SKM-1 (cell line): Measurements from ENCODE around the gene STAMBP.
A peak's percentile ranks its signal among the peaks of the same experiment; 100 is the strongest.
"Not testable (repeated sequence)": the region's sequence is repeated elsewhere in the genome, so short reads cannot be mapped to it uniquely, and the experiment has no call there.

Experiments
- DNase-seq: peaks from one replicate; lab custom pipeline; 2025; ENCODE audit not compliant: unreplicated experiment; lab: John Stamatoyannopoulos, UW

STAMBP gene

DNA sequence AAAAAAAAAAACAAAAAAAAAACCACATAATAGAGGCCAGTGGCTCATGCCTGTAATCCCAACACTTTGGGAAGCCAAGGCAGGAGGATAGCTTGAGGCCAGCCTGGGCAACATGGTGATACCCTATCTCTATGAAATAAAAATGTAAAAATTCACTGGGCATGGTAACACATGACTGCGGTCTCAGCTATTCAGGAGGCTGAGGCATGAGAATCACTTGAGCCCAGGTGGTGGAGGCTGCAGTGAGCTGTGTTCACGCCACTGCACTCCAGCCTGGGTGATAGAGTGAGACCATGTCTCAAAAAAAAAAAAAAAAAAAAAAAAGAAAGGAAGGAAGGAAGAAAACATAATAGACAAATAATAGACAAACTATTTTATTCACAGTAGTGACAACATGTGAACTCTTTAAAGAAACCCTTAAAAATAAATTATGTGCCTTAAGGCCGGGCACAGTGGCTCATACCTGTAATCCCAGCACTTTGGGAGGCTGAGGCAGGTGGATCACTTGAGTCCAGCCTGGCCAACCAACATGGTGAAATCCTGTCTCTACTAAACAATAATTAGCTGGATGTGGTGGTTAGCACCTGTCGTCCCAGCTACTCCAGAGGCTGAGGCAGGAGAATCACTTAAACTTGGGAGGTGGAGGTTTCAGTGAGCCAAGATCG is 75.3 kb downstream of the STAMBP start:
- DNase-seq: not testable (repeated sequence)

DNA sequence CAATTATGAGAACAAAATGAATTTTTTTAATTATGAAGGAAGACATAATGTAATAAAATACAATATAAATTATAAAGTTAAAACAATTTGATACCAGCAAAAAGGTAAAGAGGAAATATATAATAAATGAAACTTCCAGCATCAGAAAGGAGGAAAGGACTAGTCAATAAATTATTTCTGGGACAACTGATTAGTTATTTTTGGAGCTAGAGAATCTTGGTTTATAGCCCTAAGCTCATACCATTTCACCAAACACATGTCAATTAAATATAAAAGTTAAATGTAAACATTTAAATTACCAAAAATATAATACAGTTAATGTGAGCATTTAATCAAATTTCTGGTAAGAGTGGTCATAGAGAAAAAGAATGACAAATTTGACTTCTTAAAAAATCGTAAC is 76.2 kb downstream of the STAMBP start:
- no peak for DNase-seq

DNA sequence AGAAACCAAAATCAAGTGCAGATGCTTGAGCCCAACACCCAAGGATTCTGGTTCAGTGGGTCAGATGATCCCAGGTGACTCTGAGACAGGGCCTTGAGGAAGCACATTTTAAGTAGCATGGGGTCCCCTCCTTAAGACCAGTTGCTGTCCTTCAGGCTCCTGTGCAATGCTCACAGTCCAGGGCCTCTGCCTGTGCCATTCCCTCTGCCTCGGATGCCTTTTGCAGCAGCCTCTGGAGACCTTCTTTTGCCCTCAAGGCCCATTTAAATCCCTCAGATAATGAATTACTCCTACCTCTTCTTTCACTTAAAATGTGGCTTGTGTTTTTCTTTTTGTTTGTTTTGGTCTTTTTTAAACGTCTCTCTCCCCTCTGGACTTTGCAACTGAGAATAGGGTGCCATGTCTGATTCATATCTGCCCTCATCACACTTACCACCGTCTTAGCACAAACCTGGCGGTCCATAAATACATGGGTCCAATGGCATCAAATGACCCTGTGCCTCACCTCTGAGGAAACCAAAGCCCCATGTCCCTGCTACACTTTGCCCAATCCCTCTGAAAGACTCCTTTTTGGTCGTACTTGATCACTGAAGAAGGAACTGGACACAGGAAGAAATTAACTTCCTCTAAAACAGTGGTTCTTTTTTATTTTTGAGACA is 78.2 kb downstream of the STAMBP start:
- peak; percentile 16 for DNase-seq

DNA sequence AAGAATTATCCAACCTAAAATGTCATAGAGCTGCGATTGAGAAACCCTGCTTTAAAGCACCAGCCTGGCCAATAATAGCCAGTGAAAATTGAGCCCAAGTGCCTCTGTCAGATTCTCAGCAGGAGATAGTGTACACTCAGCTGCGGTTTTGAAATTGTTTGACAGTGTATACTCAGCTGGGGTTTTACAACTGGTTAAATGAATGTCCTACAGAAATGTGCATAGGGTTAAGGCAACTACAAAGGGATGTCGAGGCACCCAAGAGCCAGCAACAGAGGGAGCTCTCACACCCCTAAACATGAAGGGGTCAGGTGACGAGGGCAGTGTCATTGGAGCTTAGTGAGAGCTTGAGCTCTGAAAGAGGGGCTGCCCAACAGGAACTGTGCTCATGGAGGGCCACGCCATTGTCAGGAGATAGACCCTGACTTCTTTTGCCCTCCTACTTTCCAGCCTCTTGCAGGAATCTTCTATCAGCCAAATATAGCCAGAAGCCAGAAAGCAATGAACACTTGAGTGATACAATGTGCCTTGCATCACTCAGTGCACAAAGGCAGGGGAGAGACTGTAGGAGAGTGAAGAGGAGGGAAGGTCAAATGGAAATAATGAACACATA is 79.2 kb downstream of the STAMBP start:
- DNase-seq: no peak

DNA sequence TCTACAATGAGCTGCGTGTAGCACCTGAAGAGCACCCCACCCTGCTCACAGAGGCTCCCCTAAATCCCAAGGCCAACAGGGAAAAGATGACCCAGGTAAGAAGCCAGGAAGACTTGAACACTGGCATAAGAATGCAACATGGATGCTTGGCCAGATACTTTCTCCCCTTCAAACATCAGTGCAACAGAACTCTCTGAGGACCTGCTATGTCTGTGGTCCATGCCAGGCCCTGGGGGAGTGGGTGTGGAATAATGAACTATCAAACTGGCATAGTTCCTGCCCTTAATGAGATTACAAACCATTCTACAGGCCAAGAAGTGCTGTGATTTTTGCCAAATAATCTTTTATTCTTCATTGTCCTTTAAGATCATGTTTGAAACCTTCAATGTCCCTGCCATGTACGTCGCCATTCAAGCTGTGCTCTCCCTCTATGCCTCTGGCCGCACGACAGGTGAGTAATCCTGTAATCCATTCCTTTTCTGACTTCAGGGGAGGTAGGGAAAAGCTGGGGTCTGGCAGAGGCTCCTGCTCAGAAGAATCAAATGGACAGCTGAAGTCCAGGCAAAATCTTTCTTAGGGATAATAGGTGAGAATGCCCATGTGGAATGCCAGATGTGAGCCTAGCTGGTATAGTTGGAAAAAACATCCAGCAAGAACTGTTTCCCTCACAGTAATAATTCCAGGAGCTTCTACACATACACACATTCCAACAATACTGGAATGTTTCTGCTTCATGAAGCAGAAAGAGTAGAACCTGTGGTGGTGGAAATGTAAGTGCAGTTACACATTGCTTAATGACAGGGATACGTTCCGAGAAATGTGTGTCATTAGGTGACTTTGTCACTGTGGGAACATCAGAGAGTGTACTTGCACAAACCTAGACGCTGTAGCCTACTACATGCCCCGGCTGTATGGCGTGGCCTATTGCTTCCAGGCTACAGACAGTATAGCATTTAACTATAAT is 80.2 kb downstream of the STAMBP start:
- DNase-seq: no peak

DNA sequence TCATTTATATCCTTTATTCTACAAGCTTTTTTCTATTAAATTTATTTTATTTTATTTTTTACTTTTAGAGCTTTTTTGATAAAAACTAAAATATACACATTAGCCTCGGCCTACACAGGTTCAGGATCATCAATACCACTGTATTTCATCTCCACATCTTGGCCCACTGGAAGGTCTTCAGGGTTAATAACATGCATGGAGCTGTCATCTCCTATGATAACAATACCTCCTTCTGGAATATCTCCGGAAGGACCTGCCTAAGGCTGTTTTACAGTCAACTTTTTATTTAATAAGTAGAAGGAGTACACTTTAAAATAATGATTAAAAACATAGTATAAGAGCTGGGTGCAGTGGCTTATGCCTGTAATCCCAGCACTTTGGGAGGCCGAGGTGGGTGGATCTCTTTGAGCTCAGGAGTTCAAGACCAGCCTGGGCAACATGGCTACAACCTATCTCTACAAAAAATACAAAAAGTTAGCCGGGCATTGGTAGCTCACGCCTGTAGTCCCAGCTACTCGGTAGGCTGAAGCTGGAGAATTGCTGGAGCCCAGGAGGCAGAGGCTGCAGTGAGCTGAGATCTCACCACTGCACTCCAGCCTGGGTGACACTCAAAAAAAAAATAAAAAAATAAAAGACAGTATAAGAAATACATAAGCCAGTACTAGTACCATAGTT is 82.2 kb downstream of the STAMBP start:
- no peak for DNase-seq

DNA sequence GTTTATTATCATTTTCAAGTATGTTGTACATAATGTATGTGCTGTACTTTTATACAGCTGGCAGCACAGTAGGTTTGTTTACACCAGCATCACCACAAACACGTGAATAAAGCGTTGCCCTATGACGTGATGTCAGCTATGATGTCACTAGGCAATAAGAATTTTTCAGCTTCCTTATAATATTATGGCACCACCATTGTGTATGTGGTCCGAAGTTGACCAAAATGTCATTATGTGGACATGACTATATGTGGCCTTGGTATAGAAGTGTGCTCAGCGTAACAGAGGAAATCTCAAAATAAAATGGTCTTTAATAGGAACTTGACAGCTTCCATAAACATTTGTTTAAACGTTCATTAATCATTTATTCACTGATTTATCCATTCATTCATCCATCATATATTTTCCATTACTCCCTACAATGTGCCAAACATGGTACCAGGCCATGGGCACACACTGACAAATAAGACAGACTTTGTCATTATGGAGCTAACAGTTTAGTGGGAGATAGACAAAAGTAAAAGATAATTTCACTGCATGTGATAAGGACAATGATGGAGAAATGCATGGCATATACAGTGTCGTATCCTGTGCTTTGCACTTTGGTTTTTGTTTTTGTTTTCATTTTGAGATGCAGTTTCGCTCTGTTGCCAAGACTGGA is 82.9 kb downstream of the STAMBP start:
- no peak for DNase-seq

DNA sequence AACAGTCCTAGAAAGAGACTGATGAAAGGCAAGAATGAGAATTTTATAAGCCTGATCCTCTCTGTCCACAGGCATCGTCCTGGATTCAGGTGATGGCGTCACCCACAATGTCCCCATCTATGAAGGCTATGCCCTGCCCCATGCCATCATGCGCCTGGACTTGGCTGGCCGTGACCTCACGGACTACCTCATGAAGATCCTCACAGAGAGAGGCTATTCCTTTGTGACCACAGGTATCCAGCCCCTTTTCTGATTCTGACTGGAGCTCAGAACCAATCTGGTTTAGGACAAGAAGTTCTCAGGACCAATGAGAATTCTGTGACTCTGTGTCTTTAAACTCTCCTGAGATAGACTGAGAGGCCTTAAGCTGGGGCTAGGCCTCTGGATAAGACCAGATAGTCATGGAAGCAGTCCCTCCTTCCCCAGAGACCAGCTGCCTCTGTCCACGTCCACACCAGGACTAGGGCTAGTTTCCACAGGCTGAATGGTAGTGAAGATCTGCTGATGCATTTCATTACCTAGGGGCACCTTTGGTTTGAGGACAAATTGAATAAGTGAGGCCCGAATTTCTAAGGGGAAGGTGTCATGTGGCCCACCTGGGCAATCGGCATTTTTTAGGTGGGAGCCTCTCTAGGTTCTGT is 84.8 kb downstream of the STAMBP start:
- DNase-seq: no peak

DNA sequence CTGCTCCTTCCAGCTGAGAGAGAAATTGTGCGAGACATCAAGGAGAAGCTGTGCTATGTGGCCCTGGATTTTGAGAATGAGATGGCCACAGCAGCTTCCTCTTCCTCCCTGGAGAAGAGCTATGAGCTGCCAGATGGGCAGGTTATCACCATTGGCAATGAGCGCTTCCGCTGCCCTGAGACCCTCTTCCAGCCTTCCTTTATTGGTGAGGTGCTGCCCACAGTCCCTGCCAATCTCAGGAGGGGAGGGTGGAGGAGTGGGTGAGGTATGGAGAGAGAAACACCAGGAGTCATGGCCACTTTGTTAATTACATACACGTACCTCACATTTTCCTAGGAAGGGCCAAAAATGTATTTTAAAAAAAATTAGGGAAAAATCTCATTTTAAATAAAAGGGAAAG is 85.9 kb downstream of the STAMBP start:
- no peak for DNase-seq

DNA sequence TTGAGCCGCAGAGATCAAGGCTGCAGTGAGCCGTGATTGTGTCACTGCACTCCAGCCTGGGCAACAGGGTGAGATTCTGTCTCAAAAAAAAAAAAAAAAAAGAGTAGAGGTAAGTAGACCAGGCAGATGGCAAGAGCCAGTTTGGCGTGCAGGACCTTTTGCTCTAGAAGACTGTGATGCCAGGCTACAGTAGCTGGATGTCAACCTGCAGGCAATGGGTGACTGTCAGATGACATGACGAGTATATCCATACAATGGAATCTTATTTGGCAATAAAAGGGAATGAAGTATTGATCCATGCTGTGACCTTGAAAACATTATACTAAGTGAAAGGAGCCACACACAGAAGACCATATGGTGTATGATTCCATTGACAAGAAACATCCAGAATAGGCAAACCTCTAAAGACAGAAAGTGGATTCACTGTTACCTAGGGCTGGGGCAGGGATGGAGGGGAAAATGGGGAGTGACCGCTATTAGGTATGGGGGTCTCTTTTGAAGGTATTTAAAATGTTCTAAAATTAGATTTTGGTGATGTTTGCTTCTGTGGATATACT is 86.8 kb downstream of the STAMBP start:
- no peak for DNase-seq

DNA sequence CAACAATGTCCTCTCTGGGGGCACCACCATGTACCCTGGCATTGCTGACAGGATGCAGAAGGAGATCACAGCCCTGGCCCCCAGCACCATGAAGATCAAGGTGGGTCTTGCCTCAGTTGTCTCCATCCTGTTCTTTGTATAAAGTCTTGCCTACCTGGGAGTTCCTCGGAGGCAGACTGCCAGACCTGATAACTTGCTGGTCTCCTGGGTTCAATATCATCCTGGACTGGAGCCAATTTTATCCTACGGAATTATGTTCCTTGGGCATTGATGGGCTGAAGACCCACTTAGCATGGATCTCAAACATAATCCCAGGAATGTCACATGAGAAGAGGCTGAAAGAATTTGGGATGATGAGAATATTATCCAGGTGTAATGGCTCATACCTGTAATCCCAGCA is 87.9 kb downstream of the STAMBP start:
- no peak for DNase-seq

DNA sequence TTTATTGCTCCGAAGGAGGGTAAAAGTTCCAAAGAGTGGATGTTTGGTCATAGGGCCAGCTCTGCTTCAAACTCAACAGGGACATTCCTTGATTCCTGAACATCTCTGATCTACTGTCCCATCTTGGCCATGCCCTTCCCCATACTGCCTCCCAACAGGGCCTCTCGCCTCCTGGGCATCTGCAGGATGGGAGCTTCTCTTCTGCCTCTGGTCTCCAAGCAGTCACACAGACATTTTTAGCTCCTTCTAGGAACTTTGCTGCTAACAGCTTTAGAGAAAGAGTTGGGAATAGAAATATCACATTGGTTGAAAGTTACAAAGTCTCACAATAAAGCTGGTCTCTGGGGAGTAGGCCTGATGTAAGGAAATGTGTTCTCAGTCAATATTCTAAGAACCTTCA is 88.5 kb downstream of the STAMBP start:
- no peak for DNase-seq

DNA sequence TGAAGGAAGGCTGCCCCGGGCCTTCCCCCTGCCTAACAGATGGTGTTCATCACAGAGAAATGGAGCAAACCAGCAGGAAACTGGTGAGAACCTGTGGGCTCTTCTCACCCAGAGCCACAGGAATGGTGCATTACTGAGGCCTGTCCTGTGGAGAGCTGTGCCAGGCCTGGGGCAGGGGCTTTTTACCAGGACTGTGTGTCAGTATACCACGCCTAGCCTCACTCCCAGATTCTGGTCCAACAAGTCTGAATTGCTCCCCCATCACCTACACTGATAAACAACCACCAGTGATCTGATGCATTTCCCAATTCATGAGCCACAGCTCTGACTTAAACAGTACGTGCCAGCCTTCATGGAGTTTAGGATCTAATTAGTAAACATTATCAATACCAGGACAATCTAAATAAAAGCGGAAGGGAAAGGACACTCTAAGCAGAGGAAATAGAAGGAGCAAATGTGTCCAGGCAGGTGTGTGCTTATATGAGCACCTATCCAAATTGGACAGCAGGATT is 89.0 kb downstream of the STAMBP start:
- DNase-seq: no peak

DNA sequence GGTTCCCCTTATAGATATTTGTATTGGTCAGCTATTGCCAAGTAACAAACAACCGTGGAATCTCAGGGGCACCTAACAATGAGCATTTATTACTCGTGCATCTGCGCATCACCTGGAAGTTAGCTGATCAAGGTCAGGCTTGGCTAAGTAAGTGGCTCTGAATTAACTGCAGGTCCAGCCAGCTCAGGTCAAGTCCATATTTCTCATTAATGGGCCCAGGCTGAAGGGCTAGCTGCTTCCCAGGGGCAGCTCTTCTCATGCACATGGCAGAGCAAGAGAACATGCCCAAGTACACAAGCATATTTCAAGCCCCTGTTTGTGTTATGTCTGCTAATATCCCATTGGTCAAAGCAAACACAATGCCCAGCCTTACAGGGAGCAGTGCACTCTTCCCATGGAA is 90.1 kb downstream of the STAMBP start:
- DNase-seq: no peak

DNA sequence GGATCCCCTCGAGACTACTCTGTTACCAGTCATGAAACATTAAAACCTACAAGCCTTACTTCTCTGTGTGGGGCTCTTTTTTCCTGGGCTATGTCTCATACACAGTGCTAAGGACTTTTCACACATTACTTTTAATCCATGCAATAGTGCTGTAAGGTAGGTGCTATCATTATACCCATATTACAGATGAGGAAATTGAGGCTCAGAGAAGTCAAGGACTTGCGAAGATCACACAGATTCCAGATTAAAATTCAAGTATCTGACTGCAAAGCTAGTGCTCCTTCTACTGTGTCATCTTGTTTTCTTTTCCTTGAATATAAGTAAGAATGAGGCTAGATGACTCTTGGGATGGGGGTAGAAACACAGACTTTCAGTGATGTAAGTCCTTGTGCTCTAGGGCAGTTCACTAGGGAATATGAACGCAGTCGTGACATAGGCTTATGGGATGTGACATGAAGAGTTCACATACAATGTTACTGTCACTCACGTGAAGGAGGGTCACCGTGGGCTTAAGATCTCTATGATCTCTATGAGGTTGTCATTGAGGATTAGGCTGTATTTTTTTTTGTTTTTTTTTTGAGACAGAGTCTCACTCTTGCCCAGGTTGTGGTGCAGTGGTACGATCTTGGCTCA is 91.0 kb downstream of the STAMBP start:
- no peak for DNase-seq

DNA sequence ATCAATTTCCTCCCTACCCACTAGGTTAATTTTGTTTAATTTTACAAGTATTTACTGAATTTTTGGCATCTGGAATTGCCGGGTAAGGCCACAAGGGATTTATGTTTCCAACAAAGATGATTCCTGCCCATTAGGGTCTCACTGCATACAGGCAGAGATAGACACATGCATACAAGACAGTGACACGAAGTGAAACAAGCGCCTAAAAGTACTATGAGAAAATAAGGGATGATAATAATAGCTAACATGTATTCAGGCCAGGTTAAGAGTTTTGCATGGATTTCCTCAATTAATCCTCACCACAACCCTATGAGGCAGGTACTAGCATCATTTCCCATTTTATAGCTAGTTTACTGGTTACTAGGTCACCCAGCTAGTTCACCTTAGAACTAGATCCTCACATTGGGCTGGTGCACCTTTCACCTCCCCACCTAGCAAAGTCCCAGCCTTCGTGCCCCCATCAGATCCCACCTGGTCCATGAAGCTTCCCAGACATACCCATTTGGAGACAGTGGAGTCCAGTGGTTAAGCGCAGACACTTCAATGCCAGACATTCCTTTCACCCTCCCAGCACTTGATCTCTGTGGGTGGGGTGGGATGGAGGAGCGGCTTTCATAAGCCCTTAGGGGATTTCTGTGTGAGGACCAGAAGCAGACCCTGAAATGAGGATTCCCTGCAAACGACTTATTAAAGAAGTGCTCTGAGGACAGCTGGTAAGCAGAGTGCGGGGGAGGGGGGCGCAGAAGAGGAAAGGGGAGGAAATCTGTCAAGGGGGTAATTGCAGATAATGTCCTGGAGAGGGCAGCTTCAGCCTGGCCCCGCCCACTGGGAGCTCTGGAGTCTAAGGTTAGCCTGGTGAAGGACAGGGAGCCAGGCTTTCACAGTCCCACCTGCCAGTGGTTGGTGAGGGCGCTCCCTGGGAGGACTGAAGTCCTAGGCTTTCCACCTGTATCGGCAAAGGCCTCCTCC is 92.1 kb downstream of the STAMBP start:
- DNase-seq: peak; percentile 41

DNA sequence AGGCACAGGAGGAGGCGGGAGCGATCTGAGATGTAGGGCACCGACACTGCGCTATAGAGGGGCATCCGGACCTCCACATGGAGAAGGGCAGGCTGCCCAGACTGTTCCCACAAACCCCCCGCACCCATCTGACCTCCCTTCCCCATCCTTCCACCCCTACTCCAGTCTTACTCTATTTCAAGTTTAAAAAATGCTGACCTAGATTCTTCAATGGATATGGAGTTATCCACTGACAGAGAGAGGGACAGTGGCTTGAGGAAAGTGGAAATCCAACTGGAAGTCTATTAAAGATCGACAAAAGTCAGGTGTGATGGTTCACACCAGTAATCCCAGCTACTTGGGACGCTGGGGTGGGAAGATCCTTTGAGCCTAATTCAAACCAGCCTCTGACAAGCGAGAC is 92.8 kb downstream of the STAMBP start:
- DNase-seq: no peak

DNA sequence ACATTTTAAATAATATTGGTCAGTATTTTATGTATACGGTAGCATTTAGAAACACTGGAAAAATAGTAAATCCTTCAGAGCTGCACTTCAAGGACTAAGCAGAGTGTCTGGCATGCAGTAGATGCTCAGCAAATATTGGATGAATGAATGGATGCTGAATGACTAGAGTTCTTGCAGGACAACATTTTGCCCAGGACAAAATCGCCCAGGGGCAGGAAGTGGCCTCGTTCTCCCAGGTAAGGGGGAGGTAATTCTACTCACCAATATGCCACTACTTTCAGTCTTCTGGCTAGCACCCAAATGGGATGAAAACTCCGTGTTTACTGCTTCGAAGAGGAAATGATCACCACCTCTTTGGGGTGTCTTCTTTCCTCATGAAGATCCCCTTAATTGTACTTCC is 93.9 kb downstream of the STAMBP start:
- DNase-seq: no peak
